ENCODE measurements around the gene JPT2. TPM values are rescaled to one million over a fixed set of nuclear protein-coding genes. Genes with fewer than 3 reads are reported as not detected.
A peak's percentile ranks its signal among the peaks of the same experiment; 100 is the strongest.

JPT2 gene
- total RNA-seq, 1 experiment from 2014 or later, result 131 TPM

DNA sequence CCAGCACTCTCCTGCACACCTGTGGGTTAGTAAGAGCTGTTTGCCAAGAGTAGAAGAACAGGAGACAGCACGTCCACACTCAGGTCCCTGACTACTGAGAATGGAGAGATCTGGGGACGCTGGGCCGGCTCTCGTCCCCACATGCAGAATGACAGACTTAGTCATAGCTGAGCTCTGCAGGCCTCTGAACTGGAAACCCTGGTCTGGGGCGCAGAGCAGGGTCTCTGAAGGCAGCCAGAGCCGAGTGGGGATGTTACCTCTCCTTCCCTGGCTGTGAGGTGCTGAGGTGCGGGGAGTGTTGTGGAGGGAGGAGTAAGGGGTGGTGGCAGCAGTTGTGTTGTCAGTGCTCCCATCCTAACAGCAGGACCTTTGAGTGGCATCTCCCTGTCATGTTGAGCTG, 7.2 kb upstream of the JPT2 start:
- Mint-ChIP-seq H3K4me3 (ENCODE audit: unreplicated experiment) (no peak overlapping the region), H3K4me1 (ENCODE audit: insufficient read depth, unreplicated experiment) (peaks cover 14% of the 10 kb centered on the region), H3K9me3 (ENCODE audit: unreplicated experiment) (no peaks in the 10 kb centered on the region), H3K36me3 (ENCODE audit: insufficient read depth, unreplicated experiment) (peaks cover 79% of the 10 kb centered on the region), H3K27me3 (ENCODE audit: insufficient read depth, unreplicated experiment) (no peaks in the 10 kb centered on the region), H3K27ac (ENCODE audit: low read depth, unreplicated experiment) (no peak overlapping the region)
- ChIA-PET CTCF (no interaction called here), POLR2A (no interaction called here)
- no TSS peak for BruUV-seq (replicated peaks)
- intact Hi-C loops (cut with micrococcal nuclease), result no loop called here
- TF ChIP-seq, protein P1, sequence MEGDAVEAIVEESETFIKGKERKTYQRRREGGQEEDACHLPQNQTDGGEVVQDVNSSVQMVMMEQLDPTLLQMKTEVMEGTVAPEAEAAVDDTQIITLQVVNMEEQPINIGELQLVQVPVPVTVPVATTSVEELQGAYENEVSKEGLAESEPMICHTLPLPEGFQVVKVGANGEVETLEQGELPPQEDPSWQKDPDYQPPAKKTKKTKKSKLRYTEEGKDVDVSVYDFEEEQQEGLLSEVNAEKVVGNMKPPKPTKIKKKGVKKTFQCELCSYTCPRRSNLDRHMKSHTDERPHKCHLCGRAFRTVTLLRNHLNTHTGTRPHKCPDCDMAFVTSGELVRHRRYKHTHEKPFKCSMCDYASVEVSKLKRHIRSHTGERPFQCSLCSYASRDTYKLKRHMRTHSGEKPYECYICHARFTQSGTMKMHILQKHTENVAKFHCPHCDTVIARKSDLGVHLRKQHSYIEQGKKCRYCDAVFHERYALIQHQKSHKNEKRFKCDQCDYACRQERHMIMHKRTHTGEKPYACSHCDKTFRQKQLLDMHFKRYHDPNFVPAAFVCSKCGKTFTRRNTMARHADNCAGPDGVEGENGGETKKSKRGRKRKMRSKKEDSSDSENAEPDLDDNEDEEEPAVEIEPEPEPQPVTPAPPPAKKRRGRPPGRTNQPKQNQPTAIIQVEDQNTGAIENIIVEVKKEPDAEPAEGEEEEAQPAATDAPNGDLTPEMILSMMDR (IDR thresholded peaks at IDR 0.05; ENCODE audit: unreplicated experiment), result no peak
- DNase-seq (ENCODE audit: unreplicated experiment), result no peak

DNA sequence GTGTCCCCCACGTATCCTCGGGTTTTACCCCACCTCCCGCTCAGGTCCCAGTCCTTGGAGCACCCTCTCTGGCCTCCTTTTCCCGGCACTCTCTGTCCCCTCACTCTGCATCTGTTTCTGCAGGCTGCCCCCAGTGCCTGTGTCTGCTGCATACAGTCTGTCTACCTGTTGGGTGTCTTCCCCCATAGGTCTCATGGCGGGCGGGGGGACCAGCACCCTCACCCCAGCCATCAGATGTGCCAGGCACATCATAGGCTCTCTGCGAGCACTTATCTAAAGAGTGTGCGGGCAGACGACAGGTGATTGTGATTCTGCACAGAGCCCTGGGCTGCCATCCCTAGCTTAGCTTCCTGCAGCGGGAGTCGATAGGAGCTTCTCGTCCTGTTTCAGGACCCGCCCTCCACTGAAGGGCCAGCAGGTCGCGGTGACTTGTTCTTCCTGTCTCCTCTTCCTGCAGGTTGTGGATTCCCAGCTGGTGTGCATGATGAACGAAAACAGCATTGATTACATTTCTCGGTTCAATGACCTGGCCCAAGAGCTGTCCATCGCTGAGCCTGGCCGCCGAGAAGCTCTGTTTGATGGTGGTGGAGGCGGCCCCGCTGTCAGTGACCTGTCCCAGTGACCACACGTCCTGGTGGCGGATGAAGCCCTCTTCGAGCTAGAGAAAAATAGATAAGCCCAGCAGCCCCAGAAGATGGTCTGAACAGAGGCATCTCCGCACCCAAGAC, 4.5 kb upstream of the JPT2 start:
- intact Hi-C loops (cut with micrococcal nuclease), result no loop called here
- no peak for DNase-seq (ENCODE audit: unreplicated experiment)
- no peak overlapping the region for H3K4me3 Mint-ChIP-seq (ENCODE audit: unreplicated experiment)
- no TSS peak for BruUV-seq (replicated peaks)
- H3K36me3 Mint-ChIP-seq (ENCODE audit: insufficient read depth, unreplicated experiment), result peaks cover 62% of the 10 kb centered on the region
- POLR2A ChIA-PET, result no interaction called here
- TF ChIP-seq, protein P1 (IDR thresholded peaks at IDR 0.05; ENCODE audit: unreplicated experiment), result no peak
- no peaks in the 10 kb centered on the region for H3K27me3 Mint-ChIP-seq (ENCODE audit: insufficient read depth, unreplicated experiment)
- peaks cover 19% of the 10 kb centered on the region for H3K4me1 Mint-ChIP-seq (ENCODE audit: insufficient read depth, unreplicated experiment)
- no peak overlapping the region for H3K27ac Mint-ChIP-seq (ENCODE audit: low read depth, unreplicated experiment)
- no peaks in the 10 kb centered on the region for H3K9me3 Mint-ChIP-seq (ENCODE audit: unreplicated experiment)
- CTCF ChIA-PET, result interaction anchor here (0.9 to 1.0 kb wide), 2 partner anchors 26 to 32 kb away, joined by 3 to 5 read pairs; partner anchors contain the start of gene MAPK8IP3

DNA sequence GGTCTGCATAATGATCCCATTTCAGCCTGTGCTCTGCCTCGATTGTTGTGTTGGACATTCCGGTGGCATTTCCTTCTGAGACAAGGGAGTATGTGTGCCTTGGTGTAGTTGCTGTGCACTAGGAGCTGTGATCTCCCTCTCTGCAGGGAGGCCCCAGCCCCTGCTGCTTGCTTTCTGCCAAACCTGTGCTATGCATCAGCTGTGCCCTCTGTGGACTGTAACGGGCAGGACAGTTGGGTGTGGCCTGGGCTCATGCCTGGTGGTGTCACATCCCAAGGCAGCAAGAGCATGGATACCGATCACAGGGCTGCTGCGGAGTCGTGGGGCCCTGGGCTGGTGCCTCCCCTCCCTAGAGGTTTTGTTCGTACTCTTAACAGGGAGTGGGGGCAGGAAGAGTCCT, 3.8 kb upstream of the JPT2 start:
- peaks cover 26% of the 10 kb centered on the region for H3K4me1 Mint-ChIP-seq (ENCODE audit: insufficient read depth, unreplicated experiment)
- H3K4me3 Mint-ChIP-seq (ENCODE audit: unreplicated experiment), result no peak overlapping the region
- H3K27me3 Mint-ChIP-seq (ENCODE audit: insufficient read depth, unreplicated experiment), result no peaks in the 10 kb centered on the region
- no peak overlapping the region for H3K27ac Mint-ChIP-seq (ENCODE audit: low read depth, unreplicated experiment)
- BruUV-seq (replicated peaks), result no TSS peak
- DNase-seq (ENCODE audit: unreplicated experiment), result no peak
- TF ChIP-seq, protein P1 (IDR thresholded peaks at IDR 0.05; ENCODE audit: unreplicated experiment), result no peak
- intact Hi-C loops (cut with micrococcal nuclease), result no loop called here
- H3K9me3 Mint-ChIP-seq (ENCODE audit: unreplicated experiment), result no peaks in the 10 kb centered on the region
- CTCF ChIA-PET, result interaction anchor here (0.9 to 1.0 kb wide), 2 partner anchors 27 to 32 kb away, joined by 3 to 5 read pairs; partner anchors contain the start of gene MAPK8IP3
- POLR2A ChIA-PET, result interaction anchor here (1.0 kb wide), 1 partner anchor 54 kb away, joined by 3 read pairs; no protein-coding TSS in a partner anchor
- H3K36me3 Mint-ChIP-seq (ENCODE audit: insufficient read depth, unreplicated experiment), result peaks cover 61% of the 10 kb centered on the region

DNA sequence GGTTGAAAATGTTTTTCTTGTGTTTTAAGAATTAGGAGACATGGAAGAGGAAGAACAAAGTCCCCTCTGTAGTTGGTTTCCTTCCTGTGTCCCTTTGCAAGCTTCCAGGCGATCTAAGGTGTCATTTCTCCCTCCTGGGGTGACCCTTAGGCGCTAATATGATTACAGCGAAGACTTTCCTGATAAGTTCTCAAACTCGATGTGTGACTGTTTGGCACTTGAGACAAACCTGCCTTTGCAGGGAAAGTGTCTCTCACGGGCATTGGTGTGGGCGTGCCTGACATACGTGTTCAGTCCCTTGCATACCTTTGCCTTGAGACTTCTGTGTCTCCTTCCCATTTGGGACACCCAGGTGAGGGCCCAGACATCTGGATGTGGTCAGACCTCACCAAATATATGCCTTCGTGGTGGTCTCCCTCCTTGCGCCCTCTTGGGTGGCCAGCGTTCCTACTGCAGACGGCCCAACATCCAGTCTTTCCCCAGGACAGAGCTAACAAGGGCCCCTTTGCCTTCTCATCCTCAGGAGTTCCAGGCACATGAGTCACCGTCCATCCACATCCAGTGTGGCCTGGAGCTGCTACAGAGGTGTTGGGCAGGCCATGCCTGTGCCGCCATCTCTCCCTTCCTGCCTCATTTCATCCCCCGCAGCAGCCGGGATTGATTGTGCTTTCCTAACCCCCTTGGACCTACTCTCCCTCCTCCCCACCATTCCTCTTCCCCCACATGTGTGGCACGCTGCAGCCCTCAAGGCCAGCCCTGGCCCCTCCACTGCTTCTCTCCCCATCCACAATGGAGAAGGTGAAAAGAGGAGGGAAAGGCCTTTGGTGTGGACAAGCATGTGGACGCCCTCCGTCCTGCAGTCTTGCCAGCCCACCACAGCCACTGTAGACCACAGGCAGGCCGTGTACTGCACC, 3.1 kb upstream of the JPT2 start:
- H3K9me3 Mint-ChIP-seq (ENCODE audit: unreplicated experiment), result no peaks in the 10 kb centered on the region
- peaks cover 54% of the 10 kb centered on the region for H3K36me3 Mint-ChIP-seq (ENCODE audit: insufficient read depth, unreplicated experiment)
- intact Hi-C loops (cut with micrococcal nuclease), result loop anchor here (5.0 kb wide), 1 partner anchor 63 kb away; the partner anchor contains the start of genes CRAMP1 and IFT140
- H3K27me3 Mint-ChIP-seq (ENCODE audit: insufficient read depth, unreplicated experiment), result no peaks in the 10 kb centered on the region
- ChIA-PET POLR2A (interaction anchor here (1.0 to 1.6 kb wide), 3 partner anchors 14 to 54 kb away, joined by 3 to 4 read pairs (median 3); no protein-coding TSS in a partner anchor), CTCF (interaction anchor here (0.6 to 1.0 kb wide), 4 partner anchors 27 to 437 kb away, joined by 3 read pairs; no protein-coding TSS in a partner anchor)
- H3K4me1 Mint-ChIP-seq (ENCODE audit: insufficient read depth, unreplicated experiment), result peaks cover 26% of the 10 kb centered on the region
- BruUV-seq (replicated peaks), result no TSS peak
- peak; percentile 43 for DNase-seq (ENCODE audit: unreplicated experiment)
- TF ChIP-seq, protein P1 (IDR thresholded peaks at IDR 0.05; ENCODE audit: unreplicated experiment), result no peak
- peak overlapping the region; percentile 65 for H3K27ac Mint-ChIP-seq (ENCODE audit: low read depth, unreplicated experiment)
- H3K4me3 Mint-ChIP-seq (ENCODE audit: unreplicated experiment), result no peak overlapping the region
